Transverse colon (tissue), 4 donors: ENCODE results near the gene ABCA6. TPM values are rescaled to one million over a fixed set of nuclear protein-coding genes. Genes with fewer than 3 reads are reported as not detected.
A peak's percentile ranks its signal among the peaks of the same experiment; 100 is the strongest.

ENCODE experiments used
- DNase-seq: peaks from one replicate; pipeline ENCODE4 v3.0.0-alpha.2; 2019
- H3K27ac ChIP-seq, 4 donors: fragments of 200-600 bp; sonication (generic); 2 replicates each; pipeline ENCODE4 v1.5.1; 2016 to 2018; ENCODE audit warnings: inconsistent platforms in 4 of 4
- H3K27me3 ChIP-seq: fragments of 200-600 bp; sonication (generic); 2 replicates; pipeline ENCODE4 v1.5.1; 2017; ENCODE audit warnings: inconsistent platforms
- H3K36me3 ChIP-seq, 4 donors: fragments of 200-600 bp; sonication (generic); 2 replicates each; pipeline ENCODE4 v1.5.1; 2017 to 2019; ENCODE audit warnings: inconsistent platforms in 4 of 4
- H3K4me1 ChIP-seq, 4 donors: fragments of 200-600 bp; sonication (generic); 2 replicates each; pipeline ENCODE4 v1.5.1; 2017 to 2020; ENCODE audit warnings: inconsistent platforms in 4 of 4
- H3K4me3 ChIP-seq, 4 donors: fragments of 200-600 bp; sonication (generic); 1 replicate in 1 of 4; 2 replicates in 3 of 4; pipeline versions ENCODE4 v1.5.1 to v1.6.1; 2017 to 2019; ENCODE audit warnings: inconsistent platforms in 4 of 4
- H3K9me3 ChIP-seq, 2 donors: fragments of 200-600 bp; sonication (generic); 2 replicates each; pipeline ENCODE4 v1.5.1; 2017 to 2019; ENCODE audit warnings: inconsistent platforms in 2 of 2
- CTCF ChIP-seq, 5 experiments: fragments of 200-600 bp in 3 of 5; fragments of 450-650 bp in 2 of 5; sonication (generic) in 3 of 5; IDR thresholded peaks; 1 replicate in 2 of 5; 2 replicates in 3 of 5; pipeline ENCODE4 v1.5.1; 2016 to 2017; ENCODE audit warnings: antibody characterized with exemption in 5 of 5, inconsistent platforms in 3 of 5, mild to moderate bottlenecking in 2 of 5, moderate library complexity in 1 of 5
- EP300 ChIP-seq: sonication (generic); formaldehyde crosslinking; IDR thresholded peaks from one replicate; pipeline ENCODE4 v1.6.1; 2017; ENCODE audit warnings: antibody characterized with exemption, low read depth
- POLR2A ChIP-seq: fragments of 450-650 bp; IDR thresholded peaks from one replicate; pipeline ENCODE4 v1.6.1; 2016; ENCODE audit warnings: antibody characterized with exemption, mild to moderate bottlenecking, moderate library complexity
- POLR2AphosphoS5 ChIP-seq, 3 donors: sonication (generic); formaldehyde crosslinking; IDR thresholded peaks; one replicate each; pipeline ENCODE4 v1.6.1; 2016; ENCODE audit warnings: antibody characterized with exemption in 3 of 3
- WGBS, 2 donors: methylation state at CpG; one replicate each; pipeline ENCODE4 v1.1.5; 2018; ENCODE audit warnings: low coverage in 1 of 2; 5-methylcytosine and 5-hydroxymethylcytosine counted together
- in situ Hi-C, 4 donors: fragments of 200-750 bp; cut with MboI; loops; one replicate each; pipeline versions ENCODE4 v1.15.0 to v1.15.1; 2017; ENCODE audit warnings: low sequenced_read_pairs in 3 of 4, low pct_ligation_motif_present in 1 of 4, low pct_unique_long_range_greater_than_20kb in 1 of 4
- intact Hi-C: fragments of 100-400 bp; cut with DNase I; formaldehyde crosslinking; loops from one replicate; pipeline ENCODE4 v1.15.1; 2023; ENCODE audit warnings: low total_unique reads
- small RNA-seq, 4 donors: library from RNA; depleted of rRNA; stranded (forward); fragments of <200 nt; gene quantifications; one replicate each; pipeline ENCODE3, GENCODE V24; 2016
- total RNA-seq, 4 donors: library from RNA; depleted of rRNA; stranded (reverse); fragments of >200 nt; gene quantifications; one replicate each; pipeline ENCODE4 v1.1.0, GENCODE V29; 2016

ABCA6 gene
- total RNA-seq, 4 donors from 2014 or later = 13.5 to 51.6 (median 27.0) TPM

- no peak overlapping the region for H3K27ac ChIP-seq
- H3K9me3 ChIP-seq = no peaks in the 10 kb centered on the region
- no peaks in the 10 kb centered on the region for H3K36me3 ChIP-seq
- H3K27me3 ChIP-seq = no peaks in the 10 kb centered on the region
- in situ Hi-C loops (no loop called here), intact Hi-C loops (no loop called here)
- TF ChIP-seq POLR2AphosphoS5 (IDR thresholded peaks at IDR 0.05) (no peak), CTCF (IDR thresholded peaks at IDR 0.05) (no peak), EP300 (no peak), POLR2A (no peak)
- DNase-seq = no peak
- WGBS, 2 donors = 84 to 97% methylated on average over 3 to 6 of the region's 6 CpGs
- H3K4me3 ChIP-seq = no peak overlapping the region
- peaks cover 0 to 21% (median 10%) of the 10 kb centered on the region in 4 donors for H3K4me1 ChIP-seq
Observed at GRCh38 chr17:69043098-69043734, 98.5 kb downstream of the ABCA6 start.

- Histone ChIP-seq H3K9me3 (no peaks in the 10 kb centered on the region), H3K36me3 (no peaks in the 10 kb centered on the region), H3K27ac (peak overlapping the region in 1 of 4 donors; percentile 11), H3K4me3 (no peak overlapping the region), H3K27me3 (no peaks in the 10 kb centered on the region), H3K4me1 (peaks cover 0 to 13% (median 4%) of the 10 kb centered on the region in 4 donors)
- no peak for DNase-seq
- WGBS, 2 donors = 53 to 64% methylated on average over 5 of the region's 5 CpGs
- TF ChIP-seq EP300 = no peak
- TF ChIP-seq POLR2A = no peak
- TF ChIP-seq POLR2AphosphoS5 (IDR thresholded peaks at IDR 0.05) = no peak
- no peak for TF ChIP-seq CTCF (IDR thresholded peaks at IDR 0.05)
- intact Hi-C loops = no loop called here
- in situ Hi-C loops = no loop called here
Observed at GRCh38 chr17:69042308-69042707, 99.4 kb downstream of the ABCA6 start.

- in situ Hi-C loops (no loop called here), intact Hi-C loops (no loop called here)
- TF ChIP-seq POLR2A = no peak
- TF ChIP-seq CTCF (IDR thresholded peaks at IDR 0.05) = no peak
- TF ChIP-seq EP300 = no peak
- TF ChIP-seq POLR2AphosphoS5 (IDR thresholded peaks at IDR 0.05) = no peak
- H3K9me3 ChIP-seq = no peaks in the 10 kb centered on the region
- no peaks in the 10 kb centered on the region for H3K27me3 ChIP-seq
- H3K36me3 ChIP-seq = no peaks in the 10 kb centered on the region
- H3K4me1 ChIP-seq = no peaks in the 10 kb centered on the region
- no peak overlapping the region for H3K27ac ChIP-seq
- H3K4me3 ChIP-seq = no peak overlapping the region
- DNase-seq = no peak
- WGBS, 2 donors = 78 to 85% methylated on average over 2 to 3 of the region's 3 CpGs
Observed at GRCh38 chr17:69031839-69032238, 109.9 kb downstream of the ABCA6 start.

- TF ChIP-seq EP300 = no peak
- TF ChIP-seq POLR2AphosphoS5 (IDR thresholded peaks at IDR 0.05) = no peak
- TF ChIP-seq POLR2A = no peak
- TF ChIP-seq CTCF (IDR thresholded peaks at IDR 0.05) = no peak
- Histone ChIP-seq H3K27ac (no peak overlapping the region), H3K36me3 (no peaks in the 10 kb centered on the region), H3K27me3 (no peaks in the 10 kb centered on the region), H3K9me3 (no peaks in the 10 kb centered on the region), H3K4me1 (no peaks in the 10 kb centered on the region), H3K4me3 (no peak overlapping the region)
- DNase-seq = no peak
- intact Hi-C loops (no loop called here), in situ Hi-C loops (no loop called here)
- WGBS, 2 donors = 93 to 95% methylated on average over 1 of the region's 1 CpG
Observed at GRCh38 chr17:69030169-69030568, 111.5 kb downstream of the ABCA6 start.

Small RNA genes within 50 kb of the gene (small RNA-seq; reads per million reads assigned to genes)
- gene MIR4524B = 0 to 0.14 (median 0) reads per million in 4 donors

Other genes starting within 250 kb of the ABCA6 start
- 10 to 100 TPM; 14.7 to 42.6 (median 26.3) TPM for gene ABCA8, start 186.5 kb downstream of the ABCA6 start, total RNA-seq
- gene ABCA9, start 81.0 kb downstream of the ABCA6 start, total RNA-seq = 10 to 100 TPM in 2 of 4 donors, 1 to 10 TPM in 2; 5.8 to 23.8 (median 13.9) TPM
- gene ABCA10, start 86.9 kb upstream of the ABCA6 start, total RNA-seq = 10 to 100 TPM in 3 of 4 donors, 1 to 10 TPM in 1; 4.6 to 22.1 (median 13.0) TPM
- gene ABCA5, start 185.2 kb upstream of the ABCA6 start, total RNA-seq = 100 to 1,000 TPM in 3 of 4 donors, 10 to 100 TPM in 1; 17.3 to 173 (median 125) TPM